SK-N-SH (cell line): ENCODE results near the gene UCKL1. TPM values are rescaled to one million over a fixed set of nuclear protein-coding genes. Genes with fewer than 3 reads are reported as not detected.

Experiments
- CTCF ChIA-PET: fragments of 300-600, 350-600 bp; formaldehyde crosslinking; extraction: SDS; loops from one replicate; lab custom pipeline; 2021; lab: Yijun Ruan, JAX
- POLR2A ChIA-PET: fragments of 350-600 bp; sonication (Branson Sonifier 250); formaldehyde crosslinking; extraction: SDS; loops from one replicate; lab custom pipeline; 2020; ENCODE audit warnings: antibody characterized with exemption, inconsistent platforms; lab: Yijun Ruan, JAX
- DNase-seq: peaks from one replicate; pipeline ENCODE4 v3.0.0; 2012
- H2AFZ ChIP-seq: fragments of 200-600 bp; sonication (generic); 2 replicates; pipeline ENCODE4 v1.8.1; 2016; ENCODE audit warnings: antibody characterized with exemption, mild to moderate bottlenecking, low read depth
- H3F3A ChIP-seq: fragments of 200-600 bp; sonication (generic); replicated peaks from 2 replicates; pipeline ENCODE3; 2016; ENCODE audit warnings: antibody characterized with exemption, mild to moderate bottlenecking; ENCODE audit not compliant: insufficient read depth
- H3K27ac ChIP-seq, 2 experiments: fragments of 200-500 bp in 1 of 2; fragments of 200-600 bp in 1 of 2; sonication (Bioruptor generic) in 1 of 2; sonication (generic), shearing (Covaris generic) in 1 of 2; 2 replicates each; pipeline versions ENCODE4 v1.5.1 to v1.6.1; 2014 to 2016; ENCODE audit warnings: low read depth in 2 of 2, inconsistent platforms in 1 of 2, low read length in 1 of 2, mild to moderate bottlenecking in 1 of 2, mixed read lengths in 1 of 2
- H3K27me3 ChIP-seq: fragments of 200-600 bp; sonication (generic), shearing (Covaris generic); 2 replicates; pipeline ENCODE4 v1.6.1; 2016; ENCODE audit warnings: mixed run types; ENCODE audit not compliant: insufficient read depth
- H3K36me3 ChIP-seq, 2 experiments: fragments of 200-500 bp in 1 of 2; fragments of 200-600 bp in 1 of 2; sonication (Bioruptor generic) in 1 of 2; sonication (generic) in 1 of 2; replicated peaks in 1 of 2; 2 replicates each; pipeline versions ENCODE3 to v1.5.1; 2014 to 2016; ENCODE audit warnings: low read length in 1 of 2, mild to moderate bottlenecking in 1 of 2; ENCODE audit not compliant: insufficient read depth in 2 of 2, control insufficient read depth in 1 of 2
- H3K4me1 ChIP-seq, 2 experiments: fragments of 200-500 bp in 1 of 2; fragments of 200-600 bp in 1 of 2; sonication (Bioruptor generic) in 1 of 2; sonication (generic), shearing (Covaris generic) in 1 of 2; 2 replicates each; pipeline versions ENCODE4 v1.5.1 to v1.6.1; 2014 to 2016; ENCODE audit warnings: low read depth in 1 of 2, low read length in 1 of 2, mixed run types in 1 of 2; ENCODE audit not compliant: insufficient read depth in 2 of 2, control insufficient read depth in 1 of 2
- H3K4me2 ChIP-seq: fragments of 200-600 bp; sonication (generic), shearing (Covaris generic); 2 replicates; pipeline ENCODE4 v1.6.1; 2017; ENCODE audit warnings: mixed run types
- H3K4me3 ChIP-seq, 2 experiments: fragments of 200-500 bp in 1 of 2; fragments of 200-600 bp in 1 of 2; sonication (Bioruptor generic) in 1 of 2; sonication (generic), shearing (Covaris generic) in 1 of 2; 2 replicates each; pipeline versions ENCODE4 v1.5.1 to v1.8.1; 2014 to 2016; ENCODE audit warnings: low read depth in 2 of 2, inconsistent platforms in 1 of 2, low read length in 1 of 2, mild to moderate bottlenecking in 1 of 2, mixed read lengths in 1 of 2, moderate library complexity in 1 of 2
- H3K79me2 ChIP-seq: fragments of 200-600 bp; sonication (generic); 2 replicates; pipeline ENCODE4 v1.8.1; 2017; ENCODE audit warnings: mild to moderate bottlenecking; ENCODE audit not compliant: insufficient read depth
- H3K9ac ChIP-seq: fragments of 200-600 bp; sonication (generic); 2 replicates; pipeline ENCODE4 v1.6.1; 2017; ENCODE audit warnings: mixed run types
- H3K9me2 ChIP-seq: fragments of 200-600 bp; sonication (generic); 2 replicates; pipeline ENCODE4 v1.6.1; 2017; ENCODE audit warnings: mixed run types
- H3K9me3 ChIP-seq: fragments of 200-600 bp; sonication (generic); 2 replicates; pipeline ENCODE4 v1.6.1; 2017; ENCODE audit warnings: mixed run types, mild to moderate bottlenecking, moderate library complexity
- H4K20me1 ChIP-seq: fragments of 200-600 bp; sonication (generic); 2 replicates; pipeline ENCODE4 v1.6.1; 2017; ENCODE audit warnings: mild to moderate bottlenecking, mixed run types; ENCODE audit not compliant: insufficient read depth
- CHD2 ChIP-seq: fragments of 150-350 bp; IDR thresholded peaks from 2 replicates; pipeline ENCODE4 v1.6.1; 2018; ENCODE audit warnings: low read length; ENCODE audit not compliant: partially characterized antibody
- EZH2phosphoT487 ChIP-seq: fragments of 200-600 bp; sonication (generic); IDR thresholded peaks from 2 replicates; pipeline ENCODE4 v1.6.1; 2017; ENCODE audit warnings: low read depth, mixed run types, mild to moderate bottlenecking, antibody characterized with exemption, moderate library complexity, borderline replicate concordance
- FOSL2 ChIP-seq: IDR thresholded peaks from 2 replicates; pipeline ENCODE4 v1.4.0; 2012; ENCODE audit warnings: low read depth, mild to moderate bottlenecking, moderate library complexity, borderline replicate concordance
- FOXM1 ChIP-seq: IDR thresholded peaks from 2 replicates; pipeline ENCODE4 v1.4.0; 2012; ENCODE audit warnings: low read depth, mild to moderate bottlenecking
- GATA2 ChIP-seq: sonication (generic); formaldehyde crosslinking; IDR thresholded peaks from 2 replicates; pipeline ENCODE4 v1.5.0; 2020; ENCODE audit warnings: mild to moderate bottlenecking, missing genetic modification reagents
- MXI1 ChIP-seq: IDR thresholded peaks from 2 replicates; pipeline ENCODE4 v1.6.1; 2012; ENCODE audit warnings: mild to moderate bottlenecking, low read depth, low read length, improper control_type of control experiment
- NFIC ChIP-seq: IDR thresholded peaks from 2 replicates; pipeline ENCODE4 v1.4.0; 2012; ENCODE audit warnings: borderline replicate concordance
- POLR2AphosphoS5 ChIP-seq: IDR thresholded peaks from 2 replicates; pipeline ENCODE4 v1.6.1; 2012; ENCODE audit warnings: low read depth, low read length
- RCOR1 ChIP-seq: fragments of 150-350 bp; IDR thresholded peaks from 2 replicates; pipeline ENCODE4 v1.6.1; 2017; ENCODE audit warnings: antibody characterized with exemption, low read length
- RFX5 ChIP-seq: IDR thresholded peaks from 2 replicates; pipeline ENCODE4 v1.6.1; 2012; ENCODE audit warnings: mild to moderate bottlenecking, improper control_type of control experiment, low read length
- RXRA ChIP-seq: IDR thresholded peaks from 2 replicates; pipeline ENCODE4 v1.4.0; 2012; ENCODE audit warnings: low read depth, mild to moderate bottlenecking, borderline replicate concordance
- SMC3 ChIP-seq: IDR thresholded peaks from 2 replicates; pipeline ENCODE4 v1.6.1; 2012; ENCODE audit warnings: low read depth, low read length, improper control_type of control experiment
- TAF1 ChIP-seq: IDR thresholded peaks from 2 replicates; pipeline ENCODE4 v1.6.1; 2012; ENCODE audit warnings: low read depth, mild to moderate bottlenecking, low read length, moderate library complexity, borderline replicate concordance
- TCF12 ChIP-seq: IDR thresholded peaks from 2 replicates; pipeline ENCODE4 v1.4.0; 2012
- YY1 ChIP-seq: IDR thresholded peaks from 2 replicates; pipeline ENCODE4 v1.4.0; 2012; ENCODE audit warnings: low read depth, mild to moderate bottlenecking
- ZBTB33 ChIP-seq: IDR thresholded peaks from 2 replicates; pipeline ENCODE4 v1.4.0; 2012; ENCODE audit warnings: low read depth, borderline replicate concordance
- WGBS: methylation state at CpG from one replicate; pipeline ENCODE4 v1.1.6; 2017; ENCODE audit warnings: low lambda C conversion rate; 5-methylcytosine and 5-hydroxymethylcytosine counted together
- polyA plus RNA-seq, 3 experiments: library from polyadenylated mRNA; depleted of rRNA; stranded (reverse); fragments of >200 nt; gene quantifications; 2 replicates each; pipeline ENCODE4 v1.2.3, GENCODE V29; 2012

Gene UCKL1
- polyA plus RNA-seq, 1 of the 3 experiments (the other 2 are of a cell fraction), result 71.6 TPM

GRCh38 chr20:63896264-63897105 is 59.7 kb downstream of the UCKL1 start:
- peaks cover 61% of the 10 kb centered on the region for H3K79me2 ChIP-seq
- TF ChIP-seq MXI1 (no peak), TCF12 (no peak), ZBTB33 (no peak), RXRA (no peak), TAF1 (no peak), FOXM1 (no peak), SMC3 (no peak), RCOR1 (no peak), CHD2 (no peak), NFIC (no peak), GATA2 (CRISPR knock-in tag) (no peak), RFX5 (no peak), FOSL2 (no peak)
- H3F3A ChIP-seq, result peaks cover 24% of the 10 kb centered on the region
- H3K4me1 ChIP-seq, result peaks cover 7 to 15% of the 10 kb centered on the region in 2 experiments; a peak in 3 of 4 replicates
- ChIA-PET CTCF (interaction anchor here (0.9 to 2.2 kb wide), 7 partner anchors 12 to 358 kb away, joined by 3 to 7 read pairs (median 3); partner anchors contain the start of gene PRPF6), POLR2A (no interaction called here)
- H4K20me1 ChIP-seq, result peaks cover 67% of the 10 kb centered on the region
- 56% methylated on average over 18 of the region's 18 CpGs for WGBS
- peak overlapping the region; percentile 83 for H3K4me2 ChIP-seq
- H3K27ac ChIP-seq, result peak overlapping the region in 1 of 2 experiments; percentile 28; a peak in 1 of 4 replicates
- DNase-seq, result no peak
- H2AFZ ChIP-seq, result no peak overlapping the region
- no peaks in the 10 kb centered on the region for H3K27me3 ChIP-seq
- no peaks in the 10 kb centered on the region for H3K9me2 ChIP-seq
- peak overlapping the region; percentile 69 for H3K9ac ChIP-seq
- no peaks in the 10 kb centered on the region for H3K9me3 ChIP-seq
- peaks cover 0 to under 1% of the 10 kb centered on the region in 2 experiments for H3K36me3 ChIP-seq
- peak overlapping the region; percentile 54 to 68; a peak in 3 of 4 replicates for H3K4me3 ChIP-seq

GRCh38 chr20:63895952-63896263 is 60.3 kb downstream of the UCKL1 start:
- Histone ChIP-seq H3K4me1 (peaks cover 7 to 15% of the 10 kb centered on the region in 2 experiments; a peak in 3 of 4 replicates), H3K4me2 (peak overlapping the region; percentile 83), H2AFZ (no peak overlapping the region; the same call in 1 of the 2 replicates), H3K9me2 (no peaks in the 10 kb centered on the region), H3K4me3 (peak overlapping the region; percentile 54 to 68), H3F3A (peaks cover 25% of the 10 kb centered on the region), H3K36me3 (peaks cover 0 to 6% of the 10 kb centered on the region in 2 experiments), H4K20me1 (peaks cover 61% of the 10 kb centered on the region), H3K9ac (peak overlapping the region; percentile 69), H3K79me2 (peaks cover 56% of the 10 kb centered on the region), H3K27me3 (no peaks in the 10 kb centered on the region), H3K9me3 (no peaks in the 10 kb centered on the region), H3K27ac (peak overlapping the region in 1 of 2 experiments; percentile 28; a peak in 2 of 4 replicates)
- no peak for TF ChIP-seq YY1
- no peak for TF ChIP-seq EZH2phosphoT487
- no peak for TF ChIP-seq POLR2AphosphoS5
- no peak for TF ChIP-seq RCOR1
- TF ChIP-seq RXRA, result no peak
- TF ChIP-seq RFX5, result no peak
- no peak for TF ChIP-seq CHD2
- TF ChIP-seq NFIC, result no peak
- TF ChIP-seq TCF12, result no peak
- ChIA-PET CTCF (interaction anchor here (0.9 to 2.2 kb wide), 6 partner anchors 12 to 358 kb away, joined by 3 to 7 read pairs (median 4); partner anchors contain the start of gene PRPF6), POLR2A (no interaction called here)
- 5% methylated on average over 5 of the region's 5 CpGs for WGBS
- no peak for DNase-seq
